GM21619 (cell line): ENCODE measurements around the gene KHDRBS2.
"Not testable (repeated sequence)": the region's sequence is repeated elsewhere in the genome, so short reads cannot be mapped to it uniquely, and the experiment has no call there.

Experiments used
- ATAC-seq: cut with Tn5 transposase; IDR thresholded peaks from one replicate; pipeline ENCODE4 v1.9.1; 2021; ENCODE audit not compliant: unreplicated experiment

The KHDRBS2 gene

GRCh38 chr6:61869632-61870400 lies 416.2 kb downstream of the KHDRBS2 start:
- ATAC-seq: no peak

GRCh38 chr6:61868507-61869080 lies 417.4 kb downstream of the KHDRBS2 start:
- no peak for ATAC-seq

- ATAC-seq: no peak
These were observed 418.4 kb downstream of the KHDRBS2 start for GRCh38 chr6:61867635-61868034.

GRCh38 chr6:61857541-61857940 lies 428.5 kb downstream of the KHDRBS2 start:
- no peak for ATAC-seq

- ATAC-seq: no peak
These were observed 444.1 kb downstream of the KHDRBS2 start for GRCh38 chr6:61841958-61842357.

- ATAC-seq: no peak
These were observed 450.8 kb downstream of the KHDRBS2 start for GRCh38 chr6:61835237-61835636.

GRCh38 chr6:61833176-61833755 lies 452.8 kb downstream of the KHDRBS2 start:
- no peak for ATAC-seq

GRCh38 chr6:61817716-61818115 lies 468.3 kb downstream of the KHDRBS2 start:
- no peak for ATAC-seq

- no peak for ATAC-seq
These were observed 476.0 kb downstream of the KHDRBS2 start for GRCh38 chr6:61810047-61810446.

GRCh38 chr6:61809004-61809595 lies 476.9 kb downstream of the KHDRBS2 start:
- no peak for ATAC-seq

- ATAC-seq: no peak
These were observed 498.0 kb downstream of the KHDRBS2 start for GRCh38 chr6:61787998-61788397.

- not testable (repeated sequence) for ATAC-seq
These were observed 516.6 kb downstream of the KHDRBS2 start for GRCh38 chr6:61769446-61769845.

- no peak for ATAC-seq
These were observed 530.3 kb downstream of the KHDRBS2 start for GRCh38 chr6:61755739-61756138.

- ATAC-seq: no peak
These were observed 534.0 kb downstream of the KHDRBS2 start for GRCh38 chr6:61751986-61752385.

GRCh38 chr6:61745994-61746393 lies 540.0 kb downstream of the KHDRBS2 start:
- no peak for ATAC-seq

GRCh38 chr6:61711849-61712248 lies 574.2 kb downstream of the KHDRBS2 start:
- no peak for ATAC-seq

- ATAC-seq: no peak
These were observed 597.9 kb downstream of the KHDRBS2 start for GRCh38 chr6:61688165-61688564.

GRCh38 chr6:61682562-61682961 lies 603.5 kb downstream of the KHDRBS2 start:
- no peak for ATAC-seq

GRCh38 chr6:61679625-61680024 lies 606.4 kb downstream of the KHDRBS2 start:
- no peak for ATAC-seq

- ATAC-seq: no peak
These were observed 610.3 kb downstream of the KHDRBS2 start for GRCh38 chr6:61675734-61676133.

- ATAC-seq: no peak
These were observed 636.2 kb downstream of the KHDRBS2 start for GRCh38 chr6:61649845-61650244.

- no peak for ATAC-seq
These were observed 645.6 kb downstream of the KHDRBS2 start for GRCh38 chr6:61640463-61640862.
